ENCODE measurements around the gene PRKCG. TPM values are rescaled to one million over a fixed set of nuclear protein-coding genes. Genes with fewer than 3 reads are reported as not detected.

Gene PRKCG
- total RNA-seq, 2 donors from 2014 or later: not detected

DNA sequence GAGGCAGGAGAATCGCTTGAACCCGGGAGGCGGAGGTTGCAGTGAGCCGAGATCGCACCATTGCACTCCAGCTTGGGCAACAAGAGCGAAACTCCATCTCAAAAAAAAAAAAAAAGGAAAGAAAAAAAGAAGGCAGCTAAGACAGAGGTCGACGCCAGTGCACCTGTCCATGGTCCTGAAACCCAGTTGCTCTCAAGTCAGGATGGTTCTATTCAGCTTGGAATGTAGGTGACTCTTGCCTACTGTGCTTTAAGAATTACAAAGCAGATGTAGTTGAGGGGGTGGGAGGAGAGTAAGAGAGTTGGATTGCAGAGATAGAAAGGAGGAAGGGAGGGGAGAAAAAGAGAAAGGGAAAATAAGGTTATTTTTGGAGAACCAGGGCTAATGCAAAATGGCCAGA is 45.7 kb downstream of the PRKCG start:
- no peaks in the 10 kb centered on the region for H3K9me3 ChIP-seq
- no peaks in the 10 kb centered on the region for H3K36me3 ChIP-seq
- H3K4me3 ChIP-seq: no peak overlapping the region
- no peaks in the 10 kb centered on the region for H3K27me3 ChIP-seq
- DNase-seq (ENCODE audit: low spot score): no peak
- H3K27ac ChIP-seq: no peak overlapping the region
- no peaks in the 10 kb centered on the region for H3K4me1 ChIP-seq
- TF ChIP-seq, protein P1, sequence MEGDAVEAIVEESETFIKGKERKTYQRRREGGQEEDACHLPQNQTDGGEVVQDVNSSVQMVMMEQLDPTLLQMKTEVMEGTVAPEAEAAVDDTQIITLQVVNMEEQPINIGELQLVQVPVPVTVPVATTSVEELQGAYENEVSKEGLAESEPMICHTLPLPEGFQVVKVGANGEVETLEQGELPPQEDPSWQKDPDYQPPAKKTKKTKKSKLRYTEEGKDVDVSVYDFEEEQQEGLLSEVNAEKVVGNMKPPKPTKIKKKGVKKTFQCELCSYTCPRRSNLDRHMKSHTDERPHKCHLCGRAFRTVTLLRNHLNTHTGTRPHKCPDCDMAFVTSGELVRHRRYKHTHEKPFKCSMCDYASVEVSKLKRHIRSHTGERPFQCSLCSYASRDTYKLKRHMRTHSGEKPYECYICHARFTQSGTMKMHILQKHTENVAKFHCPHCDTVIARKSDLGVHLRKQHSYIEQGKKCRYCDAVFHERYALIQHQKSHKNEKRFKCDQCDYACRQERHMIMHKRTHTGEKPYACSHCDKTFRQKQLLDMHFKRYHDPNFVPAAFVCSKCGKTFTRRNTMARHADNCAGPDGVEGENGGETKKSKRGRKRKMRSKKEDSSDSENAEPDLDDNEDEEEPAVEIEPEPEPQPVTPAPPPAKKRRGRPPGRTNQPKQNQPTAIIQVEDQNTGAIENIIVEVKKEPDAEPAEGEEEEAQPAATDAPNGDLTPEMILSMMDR (IDR thresholded peaks at IDR 0.05): no peak

DNA sequence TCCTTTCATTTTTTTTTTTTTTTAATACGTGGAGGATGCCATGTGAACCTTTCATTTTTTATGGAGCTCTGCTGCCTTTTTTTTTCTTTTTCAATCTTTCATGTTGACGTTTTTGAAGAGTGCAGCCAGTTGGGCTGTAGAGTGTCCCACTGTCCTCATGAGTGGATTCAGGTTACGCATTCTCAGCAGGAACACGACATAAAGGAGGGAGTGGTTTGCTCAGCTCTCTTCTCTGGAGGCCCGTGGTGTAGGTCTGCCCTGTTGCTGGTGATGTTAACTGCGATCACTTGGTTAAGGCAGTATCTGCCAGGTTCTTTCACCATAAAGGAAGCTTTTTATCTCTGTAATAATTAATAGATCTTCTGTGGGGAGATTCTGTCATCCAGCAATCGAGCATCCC is 54.0 kb downstream of the PRKCG start:
- Histone ChIP-seq H3K27me3 (no peaks in the 10 kb centered on the region), H3K4me3 (no peak overlapping the region)

DNA sequence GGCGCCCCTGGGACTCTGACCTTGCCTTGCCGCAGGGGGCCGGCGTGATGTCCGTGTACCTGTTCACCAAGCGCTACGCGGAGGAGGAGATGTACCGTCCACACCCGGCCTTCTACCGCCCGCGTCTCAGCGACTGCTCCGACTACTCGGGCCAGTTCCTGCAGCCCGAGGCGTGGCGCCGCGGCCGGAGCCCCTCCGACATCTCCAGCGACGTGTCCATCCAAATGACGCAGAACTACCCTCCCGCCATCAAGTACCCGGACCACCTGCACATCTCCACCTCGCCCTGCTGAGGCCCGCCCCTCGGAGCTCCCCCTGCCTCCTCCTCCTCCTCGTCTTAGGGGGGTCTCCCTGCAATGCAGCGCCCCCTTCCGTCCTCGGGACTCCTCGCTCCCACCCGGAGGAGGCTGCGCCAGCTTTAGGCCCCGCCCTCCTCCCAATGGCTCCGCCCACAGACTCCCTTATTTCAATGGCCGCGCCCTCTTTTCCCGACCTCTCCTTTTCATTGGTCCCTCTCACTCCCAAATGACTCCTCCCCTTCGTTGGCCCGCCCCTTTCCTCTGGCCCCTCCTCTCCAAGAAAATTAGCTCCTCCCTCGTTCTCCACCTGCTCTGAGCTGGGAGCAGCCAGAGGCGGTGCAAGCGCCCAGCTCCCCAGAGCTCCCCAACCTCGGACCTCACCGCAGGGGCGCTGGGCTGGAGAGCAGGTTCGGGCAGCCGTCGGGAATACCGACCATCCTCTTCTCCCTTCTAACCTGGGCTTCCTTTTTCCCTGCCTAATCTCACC is 60.2 kb downstream of the PRKCG start:
- TF ChIP-seq, protein P1 (IDR thresholded peaks at IDR 0.05): no peak
- Histone ChIP-seq H3K4me1 (no peaks in the 10 kb centered on the region), H3K4me3 (no peak overlapping the region), H3K9me3 (no peaks in the 10 kb centered on the region), H3K36me3 (no peaks in the 10 kb centered on the region), H3K27me3 (peaks cover 4 to 12% of the 10 kb centered on the region in 2 donors), H3K27ac (no peak overlapping the region)
- DNase-seq (ENCODE audit: low spot score): no peak

More for the DNA sequence above, 54.0 kb downstream of the PRKCG start:
- Histone ChIP-seq H3K9me3 (no peaks in the 10 kb centered on the region), H3K27ac (no peak overlapping the region), H3K36me3 (no peaks in the 10 kb centered on the region), H3K4me1 (no peaks in the 10 kb centered on the region)
- TF ChIP-seq, protein P1 (IDR thresholded peaks at IDR 0.05): no peak
- DNase-seq (ENCODE audit: low spot score): no peak

DNA sequence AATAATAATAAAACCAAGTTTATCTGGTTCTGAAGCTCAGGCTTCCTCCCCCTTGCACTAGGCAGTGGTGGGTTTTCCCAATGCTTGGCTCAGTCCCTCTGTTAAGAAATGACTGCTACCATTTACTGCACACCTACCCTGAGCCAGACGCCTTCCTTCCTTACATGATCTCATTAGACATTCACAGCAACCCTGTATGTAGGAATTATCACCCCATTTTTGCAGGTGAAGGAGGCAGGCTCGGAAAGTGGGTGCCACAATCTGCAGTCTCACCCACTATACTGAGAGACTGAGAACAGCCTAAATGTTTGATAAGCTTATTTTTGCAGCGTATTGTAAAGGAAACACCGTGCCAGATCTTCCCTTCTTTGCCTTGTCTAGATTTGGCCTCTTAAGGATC is 62.4 kb downstream of the PRKCG start:
- Histone ChIP-seq H3K9me3 (no peaks in the 10 kb centered on the region), H3K27ac (no peak overlapping the region), H3K27me3 (peaks cover 4 to 12% of the 10 kb centered on the region in 2 donors), H3K4me1 (no peaks in the 10 kb centered on the region), H3K36me3 (no peaks in the 10 kb centered on the region), H3K4me3 (no peak overlapping the region)
- TF ChIP-seq, protein P1 (IDR thresholded peaks at IDR 0.05): no peak
- no peak for DNase-seq (ENCODE audit: low spot score)

DNA sequence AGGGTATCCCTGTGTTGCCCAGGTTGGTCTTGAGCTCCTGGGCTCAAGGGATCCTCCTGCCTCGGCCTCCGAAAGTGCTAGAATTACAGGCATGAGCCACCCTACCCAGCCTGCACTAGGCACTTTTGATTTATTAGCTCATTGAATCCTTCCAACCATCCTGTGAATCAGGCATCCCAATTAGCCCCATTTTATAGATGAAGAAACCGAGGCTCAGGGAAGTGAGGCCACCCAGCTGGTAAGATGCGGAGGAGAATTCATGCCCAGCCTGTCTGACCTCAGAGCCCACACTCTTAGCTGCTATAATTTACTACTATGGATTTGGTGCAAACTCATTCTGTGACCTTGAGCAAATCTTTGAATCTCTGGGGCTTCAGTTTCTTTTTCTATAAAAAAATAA is 62.9 kb downstream of the PRKCG start:
- no peaks in the 10 kb centered on the region for H3K36me3 ChIP-seq
- DNase-seq (ENCODE audit: low spot score): no peak
- H3K4me1 ChIP-seq: no peaks in the 10 kb centered on the region
- TF ChIP-seq, protein P1 (IDR thresholded peaks at IDR 0.05): no peak
- H3K4me3 ChIP-seq: no peak overlapping the region
- H3K9me3 ChIP-seq: no peaks in the 10 kb centered on the region
- no peak overlapping the region for H3K27ac ChIP-seq
- H3K27me3 ChIP-seq: peaks cover 4 to 12% of the 10 kb centered on the region in 2 donors

DNA sequence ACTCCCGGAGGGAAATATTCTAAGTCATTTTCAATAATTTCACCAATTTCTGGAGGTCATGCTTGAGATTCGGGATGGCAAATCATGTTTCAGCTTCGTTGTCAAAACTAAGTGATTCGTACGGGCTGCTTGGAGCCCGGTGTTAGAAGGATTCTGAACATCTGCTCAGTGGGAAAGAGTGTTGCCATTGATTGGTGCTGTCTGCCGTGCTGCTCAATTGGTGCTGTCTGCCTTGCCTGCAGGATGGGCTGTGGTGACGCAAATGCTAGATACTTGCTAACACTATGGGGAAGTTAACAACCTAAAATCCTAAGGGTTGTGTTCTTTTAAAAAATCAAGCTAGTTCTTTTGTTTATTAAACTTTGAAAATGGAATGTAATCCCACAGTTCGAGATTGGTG is 63.4 kb downstream of the PRKCG start:
- H3K36me3 ChIP-seq: no peaks in the 10 kb centered on the region
- TF ChIP-seq, protein P1 (IDR thresholded peaks at IDR 0.05): no peak
- H3K27ac ChIP-seq: no peak overlapping the region
- DNase-seq (ENCODE audit: low spot score): no peak
- no peaks in the 10 kb centered on the region for H3K4me1 ChIP-seq
- no peak overlapping the region for H3K4me3 ChIP-seq
- no peaks in the 10 kb centered on the region for H3K9me3 ChIP-seq
- peaks cover 4 to 12% of the 10 kb centered on the region in 2 donors for H3K27me3 ChIP-seq

All from right atrium auricular region (tissue), 2 donors.